HUES6 (cell line): ENCODE measurements around the gene SLC6A9.

ENCODE experiments used
- H3K27ac ChIP-seq: 2 replicates; pipeline ENCODE4 v1.7.0; 2013; ENCODE audit warnings: low read depth, mild to moderate bottlenecking, low read length, inconsistent platforms
- H3K27me3 ChIP-seq: 2 replicates; pipeline ENCODE4 v1.6.1; 2013; ENCODE audit warnings: low read length; ENCODE audit not compliant: control insufficient read depth, insufficient read depth
- H3K36me3 ChIP-seq: 2 replicates; pipeline ENCODE4 v1.6.1; 2013; ENCODE audit warnings: low read length; ENCODE audit not compliant: control insufficient read depth, insufficient read depth
- H3K4me1 ChIP-seq: 2 replicates; pipeline ENCODE4 v1.6.1; 2013; ENCODE audit warnings: low read length; ENCODE audit not compliant: control insufficient read depth, insufficient read depth
- H3K4me3 ChIP-seq: 2 replicates; pipeline ENCODE4 v1.5.1; 2013; ENCODE audit warnings: low read depth, low read length
- H3K9ac ChIP-seq: one replicate; pipeline ENCODE4 v1.6.1; 2013; ENCODE audit warnings: mild to moderate bottlenecking, low read length
- H3K9me3 ChIP-seq: 2 replicates; pipeline ENCODE4 v1.6.1; 2013; ENCODE audit warnings: low read depth, low read length; ENCODE audit not compliant: control insufficient read depth, insufficient read depth

Gene SLC6A9

DNA sequence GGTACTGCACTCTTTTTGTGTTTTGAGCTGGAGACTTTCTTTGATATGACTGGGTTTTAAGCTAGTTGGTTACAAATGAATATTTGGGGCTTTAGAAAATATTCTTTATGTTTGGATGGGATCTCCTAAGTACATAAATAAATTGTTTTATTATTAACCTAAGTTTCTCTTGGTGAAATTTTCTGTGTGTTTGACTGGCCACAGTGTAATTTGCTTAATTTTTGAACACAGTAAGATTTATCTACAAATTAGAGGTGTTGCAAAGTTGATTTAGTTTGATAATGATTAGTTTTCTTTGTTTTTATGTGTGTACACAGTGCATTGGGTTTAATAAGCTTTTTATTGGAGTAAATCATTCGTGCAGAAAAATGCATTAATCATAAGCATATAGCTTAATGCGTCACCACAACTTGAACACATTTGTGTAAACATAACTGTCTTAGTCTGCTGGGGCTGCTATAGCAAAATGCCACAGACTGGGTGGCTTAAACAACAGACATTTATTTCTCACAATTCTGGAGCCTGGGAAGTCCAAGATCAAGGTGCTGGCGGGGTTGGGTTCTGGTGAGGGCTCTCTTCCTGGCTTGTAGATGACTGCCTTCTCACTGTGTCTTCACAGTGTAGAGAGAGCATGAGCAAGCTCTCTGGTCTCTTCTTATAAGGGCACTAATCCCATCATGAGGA is 17.4 kb upstream of the SLC6A9 start:
- H3K27ac ChIP-seq, result no peak overlapping the region
- no peak overlapping the region for H3K4me3 ChIP-seq
- peaks cover 5% of the 10 kb centered on the region; the same call in 1 of the 2 replicates for H3K27me3 ChIP-seq
- peaks cover 4% of the 10 kb centered on the region; the same call in 1 of the 2 replicates for H3K4me1 ChIP-seq
- no peaks in the 10 kb centered on the region for H3K36me3 ChIP-seq
- H3K9ac ChIP-seq, result no peak overlapping the region
- H3K9me3 ChIP-seq, result no peaks in the 10 kb centered on the region

DNA sequence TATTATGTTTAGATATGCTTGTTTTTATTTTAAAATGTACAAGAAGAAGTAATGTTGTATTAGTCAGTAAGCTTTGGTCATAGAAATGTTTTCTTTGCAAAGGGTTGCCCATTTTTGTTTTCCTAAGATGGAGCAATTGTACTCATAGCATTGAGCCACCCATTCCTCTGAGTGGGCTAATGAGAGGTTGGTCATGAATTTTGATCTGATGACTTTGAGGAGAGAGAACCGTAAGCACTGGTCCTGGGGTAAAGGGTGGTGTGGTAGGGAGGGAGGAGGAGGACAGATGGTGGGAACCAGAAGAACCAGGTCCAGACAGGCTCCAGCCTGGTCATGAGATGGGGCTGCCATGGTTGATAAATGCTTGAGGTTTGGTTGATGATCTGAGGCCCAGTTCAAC is 15.9 kb upstream of the SLC6A9 start:
- H3K4me1 ChIP-seq, result peaks cover 5% of the 10 kb centered on the region; the same call in 1 of the 2 replicates
- no peak overlapping the region for H3K4me3 ChIP-seq
- H3K9me3 ChIP-seq, result no peaks in the 10 kb centered on the region
- H3K9ac ChIP-seq, result no peak overlapping the region
- H3K36me3 ChIP-seq, result no peaks in the 10 kb centered on the region
- no peak overlapping the region for H3K27ac ChIP-seq
- peaks cover 5% of the 10 kb centered on the region for H3K27me3 ChIP-seq

DNA sequence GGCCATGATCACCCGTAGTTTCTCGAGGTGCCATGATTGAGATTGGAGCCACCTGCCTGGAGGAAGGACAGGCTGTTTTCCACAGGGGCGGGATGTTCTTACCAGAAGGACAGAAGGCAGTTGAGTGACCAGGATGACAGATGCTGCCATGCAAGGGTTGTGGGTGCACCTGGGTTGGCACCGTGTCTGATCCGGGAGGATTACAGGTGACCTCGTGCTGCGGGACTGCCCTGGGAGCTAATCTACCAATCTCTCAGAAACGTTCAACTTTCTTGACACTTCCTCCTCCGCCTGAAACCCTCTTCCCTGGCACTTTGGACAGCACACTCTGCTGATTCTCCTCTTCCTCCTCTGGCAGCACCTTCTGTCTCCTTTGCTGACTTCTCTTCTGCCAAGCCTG is 13.8 kb upstream of the SLC6A9 start:
- Histone ChIP-seq H3K27me3 (no peaks in the 10 kb centered on the region; the same call in none of the 2 replicates), H3K36me3 (no peaks in the 10 kb centered on the region), H3K9me3 (no peaks in the 10 kb centered on the region), H3K4me1 (peaks cover 5% of the 10 kb centered on the region; the same call in 1 of the 2 replicates), H3K9ac (no peak overlapping the region), H3K4me3 (no peak overlapping the region), H3K27ac (no peak overlapping the region)

DNA sequence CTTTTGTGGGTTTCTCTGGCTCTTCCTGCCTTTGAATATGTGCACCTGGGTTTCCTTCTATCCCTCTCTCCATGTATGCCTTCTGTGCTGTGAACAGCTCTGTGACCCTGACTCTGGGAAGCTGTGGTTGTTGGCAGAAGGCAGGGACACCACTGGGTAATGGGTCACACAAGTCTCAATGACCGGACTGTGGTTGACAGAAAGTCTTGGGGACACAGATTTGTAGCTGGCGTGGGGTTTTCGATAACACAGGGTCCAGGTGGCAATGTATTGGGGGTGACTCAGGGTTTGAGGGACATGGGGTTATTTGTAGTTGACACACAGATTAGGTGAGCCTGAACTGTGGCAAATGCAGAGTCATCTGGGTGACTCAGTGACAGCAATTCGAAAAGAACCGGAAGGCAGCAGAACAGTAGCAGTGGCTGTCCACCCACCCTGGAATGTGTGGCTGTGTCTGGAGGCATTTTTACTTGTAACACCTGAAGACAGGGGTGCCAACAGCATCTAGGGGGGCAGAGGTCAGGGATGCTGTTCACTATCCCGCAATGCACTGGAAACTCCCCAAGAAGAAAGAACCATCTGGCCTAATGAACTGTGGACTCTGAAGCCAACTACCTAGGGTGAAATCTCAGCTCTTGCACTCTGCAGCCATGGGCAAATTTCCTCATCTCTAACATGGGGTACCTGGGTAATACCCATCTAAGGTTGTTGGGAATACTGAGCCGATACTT is 13.0 kb upstream of the SLC6A9 start:
- Histone ChIP-seq H3K36me3 (no peaks in the 10 kb centered on the region), H3K9ac (no peak overlapping the region), H3K4me1 (peaks cover 5% of the 10 kb centered on the region; the same call in 1 of the 2 replicates)

DNA sequence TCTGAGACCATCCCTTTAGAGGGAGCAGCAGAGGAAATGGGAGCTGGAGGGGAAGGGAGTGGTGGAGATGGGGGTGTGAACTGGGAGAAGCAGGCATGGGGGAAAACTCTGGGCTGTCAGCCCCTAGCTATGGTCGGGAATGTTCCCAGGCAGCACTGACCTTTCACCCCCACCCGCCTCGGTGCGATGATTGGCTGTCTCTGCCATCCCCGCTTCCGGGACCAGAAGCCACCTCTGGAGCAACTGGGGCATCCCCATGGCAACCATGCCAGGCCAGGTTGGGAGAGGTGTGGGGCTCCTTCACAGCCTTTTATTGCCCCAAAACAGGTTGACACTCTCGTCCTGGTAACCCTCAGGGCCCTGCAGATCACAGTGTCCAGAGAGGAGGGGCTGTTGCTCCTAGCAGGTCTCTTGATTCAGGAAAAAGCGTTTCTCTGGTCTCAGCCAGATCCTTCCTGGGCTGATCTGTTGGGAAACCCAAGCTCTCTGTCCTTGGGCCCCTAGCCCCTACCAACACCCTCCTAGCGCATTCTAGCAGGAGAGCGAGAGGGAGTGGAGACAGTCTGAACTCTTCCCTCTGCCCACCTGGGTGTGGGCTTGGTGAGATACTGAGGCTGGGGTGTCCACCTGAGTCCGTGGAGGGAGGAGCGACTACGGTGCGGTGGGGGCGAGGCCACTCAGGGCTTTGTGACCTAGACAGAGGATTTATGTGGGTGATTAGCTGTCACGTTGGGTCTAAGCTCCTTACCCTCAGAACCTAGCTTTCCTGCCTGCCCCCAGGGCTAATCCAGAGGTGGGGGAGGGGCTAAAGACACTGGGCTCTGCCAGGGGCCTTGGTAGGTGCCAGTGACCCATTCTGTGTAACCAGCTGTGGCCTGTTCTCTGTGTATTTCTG is 12.2 kb upstream of the SLC6A9 start:
- no peak overlapping the region for H3K9ac ChIP-seq
- H3K27ac ChIP-seq, result no peak overlapping the region
- H3K9me3 ChIP-seq, result no peaks in the 10 kb centered on the region
- peaks cover 5% of the 10 kb centered on the region; the same call in 1 of the 2 replicates for H3K4me1 ChIP-seq
- H3K36me3 ChIP-seq, result no peaks in the 10 kb centered on the region
- H3K27me3 ChIP-seq, result no peaks in the 10 kb centered on the region; the same call in 1 of the 2 replicates
- no peak overlapping the region for H3K4me3 ChIP-seq

More for the DNA sequence above, 13.0 kb upstream of the SLC6A9 start:
- Histone ChIP-seq H3K4me3 (no peak overlapping the region), H3K9me3 (no peaks in the 10 kb centered on the region), H3K27me3 (no peaks in the 10 kb centered on the region; the same call in 1 of the 2 replicates), H3K27ac (no peak overlapping the region)

DNA sequence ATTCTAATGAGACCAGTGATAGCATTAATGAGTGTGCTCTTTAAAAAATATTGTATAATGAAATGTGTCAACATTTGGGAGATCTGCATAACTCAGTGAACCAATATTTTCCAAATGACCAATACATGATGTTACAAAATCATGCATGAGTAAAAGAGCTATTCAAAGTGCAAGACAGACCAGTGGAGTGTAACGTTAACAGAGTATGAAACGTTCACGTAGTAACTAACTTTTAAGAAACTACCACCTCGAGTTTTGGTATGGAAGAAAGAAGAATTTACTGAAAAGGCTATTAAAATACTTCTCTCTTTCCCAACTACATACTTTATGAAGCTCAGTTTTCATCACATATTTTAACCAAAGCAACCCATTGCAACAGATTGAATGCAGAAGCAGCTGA is 9.6 kb upstream of the SLC6A9 start:
- no peaks in the 10 kb centered on the region; the same call in 1 of the 2 replicates for H3K27me3 ChIP-seq
- no peaks in the 10 kb centered on the region for H3K36me3 ChIP-seq
- H3K9ac ChIP-seq, result no peak overlapping the region
- H3K27ac ChIP-seq, result no peak overlapping the region
- H3K4me1 ChIP-seq, result peaks cover 11% of the 10 kb centered on the region; the same call in 1 of the 2 replicates
- no peak overlapping the region for H3K4me3 ChIP-seq
- H3K9me3 ChIP-seq, result no peaks in the 10 kb centered on the region

DNA sequence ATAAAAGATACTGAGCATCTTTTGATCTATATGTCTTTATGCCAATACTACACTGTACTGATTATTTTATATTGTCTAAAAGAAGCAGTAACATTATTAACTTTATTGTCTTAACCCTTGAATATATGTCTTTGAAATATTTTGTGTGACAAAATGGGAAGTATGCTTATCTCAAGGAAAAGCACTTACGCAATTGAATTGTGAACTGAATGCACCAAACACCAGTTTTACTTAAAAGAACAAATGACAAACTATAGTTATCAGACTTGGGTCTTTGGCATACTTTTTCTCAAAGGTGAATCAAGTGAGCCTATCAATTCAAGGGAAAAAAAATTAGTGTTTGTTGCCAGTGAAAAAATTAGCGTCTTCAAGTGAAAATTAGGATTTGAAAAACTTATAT is 9.2 kb upstream of the SLC6A9 start:
- H3K4me1 ChIP-seq, result peaks cover 11% of the 10 kb centered on the region; the same call in 1 of the 2 replicates
- H3K27me3 ChIP-seq, result no peaks in the 10 kb centered on the region; the same call in 1 of the 2 replicates
- no peaks in the 10 kb centered on the region for H3K36me3 ChIP-seq
- no peak overlapping the region for H3K4me3 ChIP-seq
- H3K9ac ChIP-seq, result no peak overlapping the region
- H3K27ac ChIP-seq, result no peak overlapping the region
- no peaks in the 10 kb centered on the region for H3K9me3 ChIP-seq

DNA sequence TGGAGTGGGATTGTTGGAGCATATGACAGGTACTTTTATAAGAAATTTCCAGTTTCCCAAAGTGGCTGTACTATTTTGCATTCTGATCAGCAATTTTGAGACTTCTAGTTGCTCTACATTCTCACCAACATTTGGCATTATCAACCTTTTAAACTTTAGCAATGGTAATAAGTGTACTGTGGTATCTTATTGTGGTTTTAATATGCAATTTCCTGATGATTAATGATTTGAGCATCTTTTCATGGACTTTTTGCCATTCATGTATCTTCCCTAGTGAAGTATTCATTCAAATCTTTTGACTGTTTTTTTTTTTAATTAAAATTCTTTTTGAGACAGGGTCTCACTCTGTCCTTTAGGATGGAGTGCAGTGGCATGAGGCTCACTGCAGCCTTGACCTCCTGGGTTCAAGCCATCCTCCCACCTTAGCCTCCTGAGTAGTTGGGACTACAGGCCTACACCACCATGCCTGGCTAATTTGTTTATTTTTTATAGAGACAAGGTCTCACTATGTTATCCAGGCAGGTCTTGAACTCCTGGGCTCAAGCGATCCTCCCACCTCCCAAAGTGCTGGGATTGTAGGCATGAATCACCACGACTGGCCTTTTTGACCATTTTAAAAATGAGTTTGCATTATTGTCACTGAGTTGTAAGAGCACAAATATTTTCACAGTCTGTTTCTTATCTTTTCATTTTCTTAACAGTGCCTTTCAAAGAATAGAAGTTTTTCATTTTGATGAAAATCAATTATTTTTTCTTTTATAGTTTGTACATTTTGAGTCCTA is 7.8 kb upstream of the SLC6A9 start:
- H3K4me3 ChIP-seq, result no peak overlapping the region
- H3K27me3 ChIP-seq, result no peaks in the 10 kb centered on the region; the same call in 1 of the 2 replicates
- peaks cover 12% of the 10 kb centered on the region; the same call in 1 of the 2 replicates for H3K4me1 ChIP-seq
- H3K9me3 ChIP-seq, result no peaks in the 10 kb centered on the region
- no peaks in the 10 kb centered on the region for H3K36me3 ChIP-seq
- no peak overlapping the region for H3K27ac ChIP-seq
- no peak overlapping the region for H3K9ac ChIP-seq

DNA sequence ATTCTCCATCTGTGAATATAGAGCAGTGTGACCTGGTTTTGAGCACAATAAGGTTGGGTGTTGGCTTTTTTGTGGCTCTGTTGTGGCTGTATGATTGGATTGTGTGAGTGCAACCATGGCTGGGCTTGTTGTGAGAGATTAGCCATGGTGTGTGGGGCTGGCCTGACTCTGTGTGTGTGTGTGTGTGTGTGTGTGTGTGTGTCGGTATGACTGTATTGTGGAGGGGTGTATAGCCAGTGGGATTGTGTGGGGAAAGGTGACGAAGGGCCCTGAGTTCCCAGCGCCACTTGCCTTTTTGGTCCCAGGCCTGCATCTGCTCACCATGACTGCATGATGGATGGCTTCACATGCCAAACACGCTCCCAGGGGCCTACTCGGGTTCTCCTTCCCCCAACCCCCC is 5.9 kb upstream of the SLC6A9 start:
- Histone ChIP-seq H3K4me1 (peaks cover 24% of the 10 kb centered on the region), H3K4me3 (no peak overlapping the region), H3K36me3 (no peaks in the 10 kb centered on the region), H3K9me3 (no peaks in the 10 kb centered on the region), H3K9ac (no peak overlapping the region), H3K27ac (no peak overlapping the region), H3K27me3 (no peaks in the 10 kb centered on the region)

DNA sequence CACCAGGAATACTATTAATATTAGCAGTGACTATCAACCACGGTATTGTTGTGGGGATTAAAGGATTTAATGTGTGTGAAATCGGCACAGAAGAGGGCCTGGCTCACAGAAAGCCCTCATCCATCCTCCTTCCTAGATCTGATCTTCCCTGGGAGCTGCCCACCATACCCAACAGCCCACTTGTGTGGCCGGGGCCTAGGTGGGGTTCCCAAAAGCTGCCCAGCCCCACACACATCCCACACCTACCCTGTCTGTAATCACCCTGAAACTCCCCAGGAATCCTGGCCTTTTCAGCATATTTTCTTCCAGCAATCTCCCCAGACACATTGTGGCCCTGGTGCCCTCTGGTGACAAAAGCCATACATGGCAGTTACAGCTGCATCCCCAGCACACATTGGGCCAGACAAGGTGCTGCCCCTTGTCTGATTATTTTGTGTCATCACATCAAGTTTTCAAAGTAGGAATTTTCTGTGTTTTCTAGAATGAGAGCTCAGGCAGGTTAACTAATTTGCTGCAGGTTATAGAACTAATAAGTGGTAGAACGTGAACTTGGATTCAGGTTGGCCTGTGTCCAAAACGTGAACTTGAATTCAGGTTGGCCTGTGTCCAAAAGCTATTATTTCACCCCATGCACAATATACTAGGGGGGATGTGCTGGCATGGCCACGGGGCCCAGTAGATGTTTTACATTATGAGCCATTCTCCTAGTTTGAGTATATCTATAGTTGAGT is 5.3 kb upstream of the SLC6A9 start:
- Histone ChIP-seq H3K9ac (no peak overlapping the region), H3K36me3 (no peaks in the 10 kb centered on the region), H3K27me3 (no peaks in the 10 kb centered on the region), H3K4me3 (no peak overlapping the region), H3K9me3 (no peaks in the 10 kb centered on the region), H3K27ac (no peak overlapping the region), H3K4me1 (peaks cover 30% of the 10 kb centered on the region)
